HEK293 (cell line): ENCODE measurements around the gene OCLN.

Experiments
- FEZF1 ChIP-seq: fragments of 450-650 bp; formaldehyde crosslinking; IDR thresholded peaks from 2 replicates; pipeline ENCODE4 v1.5.1; 2016; ENCODE audit warnings: missing biosample characterization, missing genetic modification characterization
- GFI1B ChIP-seq: fragments of 450-650 bp; formaldehyde crosslinking; IDR thresholded peaks from 2 replicates; pipeline ENCODE4 v1.5.1; 2016; ENCODE audit warnings: missing biosample characterization, missing genetic modification characterization
- MZF1 ChIP-seq: fragments of 450-650 bp; formaldehyde crosslinking; IDR thresholded peaks from 2 replicates; pipeline ENCODE4 v1.5.1; 2017; ENCODE audit warnings: missing biosample characterization, missing genetic modification characterization, borderline replicate concordance
- SP7 ChIP-seq: fragments of 450-650 bp; formaldehyde crosslinking; IDR thresholded peaks from 2 replicates; pipeline ENCODE4 v1.5.1; 2016; ENCODE audit warnings: missing biosample characterization, missing genetic modification characterization
- WT1 ChIP-seq: fragments of 450-650 bp; formaldehyde crosslinking; IDR thresholded peaks from 2 replicates; pipeline ENCODE4 v1.5.1; 2016; ENCODE audit warnings: missing biosample characterization, missing genetic modification characterization
- ZBTB7A ChIP-seq: fragments of 450-650 bp; formaldehyde crosslinking; IDR thresholded peaks from 2 replicates; pipeline ENCODE4 v1.5.1; 2016; ENCODE audit warnings: low read depth, missing biosample characterization, missing genetic modification characterization
- ZFHX2 ChIP-seq: fragments of 450-650 bp; formaldehyde crosslinking; conservative IDR thresholded peaks from 2 replicates; pipeline ENCODE4 v1.5.1; 2016; ENCODE audit warnings: missing biosample characterization, missing genetic modification characterization
- ZNF2 ChIP-seq: fragments of 450-650 bp; formaldehyde crosslinking; IDR thresholded peaks from 2 replicates; pipeline ENCODE4 v1.5.1; 2016; ENCODE audit warnings: missing biosample characterization, missing genetic modification characterization
- ZNF248 ChIP-seq: fragments of 450-650 bp; formaldehyde crosslinking; IDR thresholded peaks from 2 replicates; pipeline ENCODE4 v1.5.1; 2017; ENCODE audit warnings: missing biosample characterization, missing genetic modification characterization
- ZNF311 ChIP-seq: fragments of 450-650 bp; formaldehyde crosslinking; IDR thresholded peaks from 2 replicates; pipeline ENCODE4 v1.5.1; 2017; ENCODE audit warnings: missing biosample characterization, missing genetic modification characterization, borderline replicate concordance
- ZNF335 ChIP-seq: fragments of 450-650 bp; formaldehyde crosslinking; conservative IDR thresholded peaks from 2 replicates; pipeline ENCODE4 v1.5.1; 2016; ENCODE audit warnings: missing biosample characterization, missing genetic modification characterization
- ZNF366 ChIP-seq: fragments of 450-650 bp; formaldehyde crosslinking; conservative IDR thresholded peaks from 2 replicates; pipeline ENCODE4 v1.5.1; 2016; ENCODE audit warnings: missing biosample characterization, missing genetic modification characterization
- ZNF394 ChIP-seq: fragments of 450-650 bp; formaldehyde crosslinking; IDR thresholded peaks from 2 replicates; pipeline ENCODE4 v1.5.1; 2016; ENCODE audit warnings: missing biosample characterization, missing genetic modification characterization, mild to moderate bottlenecking, moderate library complexity, borderline replicate concordance
- ZNF529 ChIP-seq: fragments of 450-650 bp; formaldehyde crosslinking; IDR thresholded peaks from 2 replicates; pipeline ENCODE4 v1.5.1; 2017; ENCODE audit warnings: missing genetic modification characterization, missing biosample characterization; ENCODE audit not compliant: insufficient replicate concordance
- ZNF596 ChIP-seq: fragments of 450-650 bp; IDR thresholded peaks from 2 replicates; pipeline ENCODE4 v1.5.0; 2018; ENCODE audit warnings: missing biosample characterization, mild to moderate bottlenecking, missing genetic modification characterization, moderate library complexity
- ZNF626 ChIP-seq: fragments of 450-650 bp; sonication (Bioruptor Pico); formaldehyde crosslinking; IDR thresholded peaks from 2 replicates; pipeline ENCODE4 v1.5.1; 2018; ENCODE audit warnings: missing biosample characterization, missing genetic modification characterization, inconsistent platforms
- ZNF660 ChIP-seq: fragments of 450-650 bp; IDR thresholded peaks from 2 replicates; pipeline ENCODE4 v1.5.1; 2018; ENCODE audit warnings: missing biosample characterization, mild to moderate bottlenecking, missing genetic modification characterization
- ZNF664 ChIP-seq: fragments of 450-650 bp; formaldehyde crosslinking; IDR thresholded peaks from 2 replicates; pipeline ENCODE4 v1.5.1; 2016; ENCODE audit warnings: missing biosample characterization, missing genetic modification characterization
- ZNF701 ChIP-seq: fragments of 450-650 bp; formaldehyde crosslinking; IDR thresholded peaks from 2 replicates; pipeline ENCODE4 v1.5.1; 2016; ENCODE audit warnings: missing biosample characterization, missing genetic modification characterization
- ZNF76 ChIP-seq: fragments of 450-650 bp; formaldehyde crosslinking; IDR thresholded peaks from 2 replicates; pipeline ENCODE4; 2016; ENCODE audit warnings: low read depth, missing biosample characterization, missing genetic modification characterization, borderline replicate concordance
- ZNF768 ChIP-seq: fragments of 450-650 bp; formaldehyde crosslinking; IDR thresholded peaks from 2 replicates; pipeline ENCODE4 v1.5.1; 2018; ENCODE audit warnings: missing biosample characterization, mild to moderate bottlenecking, missing genetic modification characterization
- ZNF785 ChIP-seq: fragments of 450-650 bp; formaldehyde crosslinking; IDR thresholded peaks from 2 replicates; pipeline ENCODE4 v1.5.1; 2016; ENCODE audit warnings: missing biosample characterization, missing genetic modification characterization
- ZNF843 ChIP-seq: fragments of 450-650 bp; formaldehyde crosslinking; IDR thresholded peaks from 2 replicates; pipeline ENCODE4 v1.5.1; 2016; ENCODE audit warnings: missing biosample characterization, missing genetic modification characterization
- ZSCAN16 ChIP-seq: fragments of 450-650 bp; formaldehyde crosslinking; IDR thresholded peaks from 2 replicates; pipeline ENCODE4 v1.5.1; 2016; ENCODE audit warnings: missing biosample characterization, missing genetic modification characterization
- ZSCAN30 ChIP-seq: fragments of 450-650 bp; IDR thresholded peaks from 2 replicates; pipeline ENCODE4 v1.5.1; 2018; ENCODE audit warnings: missing biosample characterization, mild to moderate bottlenecking, missing genetic modification characterization, moderate library complexity
- TF ChIP-seq, protein P1 (sequence below): fragments of 450-650 bp; formaldehyde crosslinking; IDR thresholded peaks from 2 replicates; pipeline ENCODE4 v1.5.1; 2016; ENCODE audit warnings: missing biosample characterization, missing genetic modification characterization
- TF ChIP-seq, protein P2 (sequence below): fragments of 450-650 bp; formaldehyde crosslinking; IDR thresholded peaks from 2 replicates; pipeline ENCODE4 v1.5.1; 2017; ENCODE audit warnings: missing biosample characterization, missing genetic modification characterization
- TF ChIP-seq, protein P3 (sequence below): fragments of 450-650 bp; formaldehyde crosslinking; IDR thresholded peaks from 2 replicates; pipeline ENCODE4 v1.5.1; 2016; ENCODE audit warnings: missing biosample characterization, missing genetic modification characterization, low read depth
- TF ChIP-seq, protein P4 (sequence below): fragments of 450-650 bp; formaldehyde crosslinking; IDR thresholded peaks from 2 replicates; pipeline ENCODE4 v1.5.1; 2016; ENCODE audit warnings: missing biosample characterization, missing genetic modification characterization
- TF ChIP-seq, protein P5 (sequence below): fragments of 450-650 bp; formaldehyde crosslinking; IDR thresholded peaks from 2 replicates; pipeline ENCODE4 v1.5.1; 2016; ENCODE audit warnings: missing biosample characterization, missing genetic modification characterization
- TF ChIP-seq, protein P6 (sequence below): fragments of 450-650 bp; formaldehyde crosslinking; IDR thresholded peaks from 2 replicates; pipeline ENCODE4 v1.5.1; 2017; ENCODE audit warnings: missing biosample characterization, missing genetic modification characterization

The OCLN gene

DNA sequence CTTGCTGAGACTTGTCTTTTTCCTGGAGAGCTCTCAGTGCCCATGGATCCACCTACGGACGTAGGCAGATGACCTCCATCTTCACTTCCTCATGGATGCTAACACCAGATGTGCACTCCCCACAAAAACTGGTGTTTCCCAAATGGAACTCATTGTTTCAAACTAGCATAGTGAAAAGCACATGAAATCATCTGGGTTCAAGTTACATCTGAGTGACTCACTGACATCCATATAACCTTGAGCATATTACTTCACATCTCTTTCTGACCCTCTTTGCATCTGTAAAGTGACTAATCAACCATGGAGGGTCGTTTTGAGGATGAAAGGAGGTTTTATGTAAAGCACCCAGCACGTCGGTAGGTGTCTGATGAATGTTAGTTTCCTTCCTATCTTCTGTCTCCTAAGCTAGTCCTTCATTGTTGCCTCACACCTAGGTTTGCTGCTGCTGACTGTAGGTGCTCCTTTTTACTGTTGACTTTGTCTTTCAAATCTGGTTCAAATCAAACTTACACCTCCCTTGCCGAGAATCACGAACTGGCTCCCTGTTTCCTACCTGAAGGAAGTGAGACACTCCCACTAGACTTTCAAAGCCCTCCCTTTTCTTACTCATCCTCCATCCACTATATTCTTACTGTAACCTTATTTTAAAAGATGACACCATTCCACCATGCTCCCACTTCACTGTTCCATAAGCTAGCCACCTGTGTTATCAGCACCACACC is 10.3 kb downstream of the OCLN start (continued):
- TF ChIP-seq, protein P1, sequence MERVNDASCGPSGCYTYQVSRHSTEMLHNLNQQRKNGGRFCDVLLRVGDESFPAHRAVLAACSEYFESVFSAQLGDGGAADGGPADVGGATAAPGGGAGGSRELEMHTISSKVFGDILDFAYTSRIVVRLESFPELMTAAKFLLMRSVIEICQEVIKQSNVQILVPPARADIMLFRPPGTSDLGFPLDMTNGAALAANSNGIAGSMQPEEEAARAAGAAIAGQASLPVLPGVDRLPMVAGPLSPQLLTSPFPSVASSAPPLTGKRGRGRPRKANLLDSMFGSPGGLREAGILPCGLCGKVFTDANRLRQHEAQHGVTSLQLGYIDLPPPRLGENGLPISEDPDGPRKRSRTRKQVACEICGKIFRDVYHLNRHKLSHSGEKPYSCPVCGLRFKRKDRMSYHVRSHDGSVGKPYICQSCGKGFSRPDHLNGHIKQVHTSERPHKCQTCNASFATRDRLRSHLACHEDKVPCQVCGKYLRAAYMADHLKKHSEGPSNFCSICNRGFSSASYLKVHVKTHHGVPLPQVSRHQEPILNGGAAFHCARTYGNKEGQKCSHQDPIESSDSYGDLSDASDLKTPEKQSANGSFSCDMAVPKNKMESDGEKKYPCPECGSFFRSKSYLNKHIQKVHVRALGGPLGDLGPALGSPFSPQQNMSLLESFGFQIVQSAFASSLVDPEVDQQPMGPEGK (tag by site-specific recombination) = peak; percentile 62; the same call in 1 of the 2 replicates
- TF ChIP-seq WT1 (tag by site-specific recombination) = peak; percentile 18; the same call in 1 of the 2 replicates
- TF ChIP-seq ZNF335 (tag by site-specific recombination) = no peak
- TF ChIP-seq ZNF248 (tag by site-specific recombination) = no peak
- TF ChIP-seq ZNF596 = no peak
- no peak for TF ChIP-seq ZSCAN16 (tag by site-specific recombination)
- TF ChIP-seq ZNF664 (tag by site-specific recombination) = no peak
- TF ChIP-seq, protein P2, sequence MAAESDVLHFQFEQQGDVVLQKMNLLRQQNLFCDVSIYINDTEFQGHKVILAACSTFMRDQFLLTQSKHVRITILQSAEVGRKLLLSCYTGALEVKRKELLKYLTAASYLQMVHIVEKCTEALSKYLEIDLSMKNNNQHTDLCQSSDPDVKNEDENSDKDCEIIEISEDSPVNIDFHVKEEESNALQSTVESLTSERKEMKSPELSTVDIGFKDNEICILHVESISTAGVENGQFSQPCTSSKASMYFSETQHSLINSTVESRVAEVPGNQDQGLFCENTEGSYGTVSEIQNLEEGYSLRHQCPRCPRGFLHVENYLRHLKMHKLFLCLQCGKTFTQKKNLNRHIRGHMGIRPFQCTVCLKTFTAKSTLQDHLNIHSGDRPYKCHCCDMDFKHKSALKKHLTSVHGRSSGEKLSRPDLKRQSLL (tag by site-specific recombination) = no peak
- TF ChIP-seq GFI1B (tag by site-specific recombination) = no peak
- TF ChIP-seq MZF1 (tag by site-specific recombination) = 0 out of 2 replicates have a peak, but pooled peaks have one; percentile 43
- TF ChIP-seq, protein P3, sequence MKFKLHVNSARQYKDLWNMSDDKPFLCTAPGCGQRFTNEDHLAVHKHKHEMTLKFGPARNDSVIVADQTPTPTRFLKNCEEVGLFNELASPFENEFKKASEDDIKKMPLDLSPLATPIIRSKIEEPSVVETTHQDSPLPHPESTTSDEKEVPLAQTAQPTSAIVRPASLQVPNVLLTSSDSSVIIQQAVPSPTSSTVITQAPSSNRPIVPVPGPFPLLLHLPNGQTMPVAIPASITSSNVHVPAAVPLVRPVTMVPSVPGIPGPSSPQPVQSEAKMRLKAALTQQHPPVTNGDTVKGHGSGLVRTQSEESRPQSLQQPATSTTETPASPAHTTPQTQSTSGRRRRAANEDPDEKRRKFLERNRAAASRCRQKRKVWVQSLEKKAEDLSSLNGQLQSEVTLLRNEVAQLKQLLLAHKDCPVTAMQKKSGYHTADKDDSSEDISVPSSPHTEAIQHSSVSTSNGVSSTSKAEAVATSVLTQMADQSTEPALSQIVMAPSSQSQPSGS (tag by site-specific recombination) = no peak
- no peak for TF ChIP-seq ZNF701 (tag by site-specific recombination)
- no peak for TF ChIP-seq ZSCAN30 (tag by site-specific recombination)
- TF ChIP-seq SP7 (tag by site-specific recombination) = peak; percentile 85
- no peak for TF ChIP-seq ZNF785 (tag by site-specific recombination)
- no peak for TF ChIP-seq ZBTB7A
- TF ChIP-seq, protein P4, sequence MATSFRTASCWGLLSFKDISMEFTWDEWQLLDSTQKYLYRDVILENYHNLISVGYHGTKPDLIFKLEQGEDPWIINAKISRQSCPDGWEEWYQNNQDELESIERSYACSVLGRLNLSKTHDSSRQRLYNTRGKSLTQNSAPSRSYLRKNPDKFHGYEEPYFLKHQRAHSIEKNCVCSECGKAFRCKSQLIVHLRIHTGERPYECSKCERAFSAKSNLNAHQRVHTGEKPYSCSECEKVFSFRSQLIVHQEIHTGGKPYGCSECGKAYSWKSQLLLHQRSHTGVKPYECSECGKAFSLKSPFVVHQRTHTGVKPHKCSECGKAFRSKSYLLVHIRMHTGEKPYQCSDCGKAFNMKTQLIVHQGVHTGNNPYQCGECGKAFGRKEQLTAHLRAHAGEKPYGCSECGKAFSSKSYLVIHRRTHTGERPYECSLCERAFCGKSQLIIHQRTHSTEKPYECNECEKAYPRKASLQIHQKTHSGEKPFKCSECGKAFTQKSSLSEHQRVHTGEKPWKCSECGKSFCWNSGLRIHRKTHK (tag by site-specific recombination) = no peak
- no peak for TF ChIP-seq ZNF768 (tag by site-specific recombination)
- peak; percentile 46; the same call in 1 of the 2 replicates for TF ChIP-seq ZNF843 (tag by site-specific recombination)
- peak; percentile 46; the same call in 1 of the 2 replicates for TF ChIP-seq ZNF394 (tag by site-specific recombination)
- no peak for TF ChIP-seq ZNF529 (tag by site-specific recombination)
- no peak; the same call in 1 of the 2 replicates for TF ChIP-seq ZNF2 (tag by site-specific recombination)
- TF ChIP-seq ZNF76 (tag by site-specific recombination) = no peak
- peak; percentile 66 for TF ChIP-seq FEZF1 (tag by site-specific recombination)
- TF ChIP-seq, protein P5, sequence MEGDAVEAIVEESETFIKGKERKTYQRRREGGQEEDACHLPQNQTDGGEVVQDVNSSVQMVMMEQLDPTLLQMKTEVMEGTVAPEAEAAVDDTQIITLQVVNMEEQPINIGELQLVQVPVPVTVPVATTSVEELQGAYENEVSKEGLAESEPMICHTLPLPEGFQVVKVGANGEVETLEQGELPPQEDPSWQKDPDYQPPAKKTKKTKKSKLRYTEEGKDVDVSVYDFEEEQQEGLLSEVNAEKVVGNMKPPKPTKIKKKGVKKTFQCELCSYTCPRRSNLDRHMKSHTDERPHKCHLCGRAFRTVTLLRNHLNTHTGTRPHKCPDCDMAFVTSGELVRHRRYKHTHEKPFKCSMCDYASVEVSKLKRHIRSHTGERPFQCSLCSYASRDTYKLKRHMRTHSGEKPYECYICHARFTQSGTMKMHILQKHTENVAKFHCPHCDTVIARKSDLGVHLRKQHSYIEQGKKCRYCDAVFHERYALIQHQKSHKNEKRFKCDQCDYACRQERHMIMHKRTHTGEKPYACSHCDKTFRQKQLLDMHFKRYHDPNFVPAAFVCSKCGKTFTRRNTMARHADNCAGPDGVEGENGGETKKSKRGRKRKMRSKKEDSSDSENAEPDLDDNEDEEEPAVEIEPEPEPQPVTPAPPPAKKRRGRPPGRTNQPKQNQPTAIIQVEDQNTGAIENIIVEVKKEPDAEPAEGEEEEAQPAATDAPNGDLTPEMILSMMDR = no peak
- TF ChIP-seq ZNF626 (tag by site-specific recombination) = no peak
- TF ChIP-seq, protein P6, sequence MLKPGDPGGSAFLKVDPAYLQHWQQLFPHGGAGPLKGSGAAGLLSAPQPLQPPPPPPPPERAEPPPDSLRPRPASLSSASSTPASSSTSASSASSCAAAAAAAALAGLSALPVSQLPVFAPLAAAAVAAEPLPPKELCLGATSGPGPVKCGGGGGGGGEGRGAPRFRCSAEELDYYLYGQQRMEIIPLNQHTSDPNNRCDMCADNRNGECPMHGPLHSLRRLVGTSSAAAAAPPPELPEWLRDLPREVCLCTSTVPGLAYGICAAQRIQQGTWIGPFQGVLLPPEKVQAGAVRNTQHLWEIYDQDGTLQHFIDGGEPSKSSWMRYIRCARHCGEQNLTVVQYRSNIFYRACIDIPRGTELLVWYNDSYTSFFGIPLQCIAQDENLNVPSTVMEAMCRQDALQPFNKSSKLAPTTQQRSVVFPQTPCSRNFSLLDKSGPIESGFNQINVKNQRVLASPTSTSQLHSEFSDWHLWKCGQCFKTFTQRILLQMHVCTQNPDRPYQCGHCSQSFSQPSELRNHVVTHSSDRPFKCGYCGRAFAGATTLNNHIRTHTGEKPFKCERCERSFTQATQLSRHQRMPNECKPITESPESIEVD (tag by site-specific recombination) = peak; percentile 49; the same call in 1 of the 2 replicates
- peak; percentile 79 for TF ChIP-seq ZNF660 (tag by site-specific recombination)
- peak; percentile 39 for TF ChIP-seq ZFHX2 (tag by site-specific recombination)
- TF ChIP-seq ZNF366 (tag by site-specific recombination) = peak; percentile 95
- no peak for TF ChIP-seq ZNF311 (tag by site-specific recombination)
